ENCODE results near the gene ARFGEF3.
"Not testable (repeated sequence)": the region's sequence is repeated elsewhere in the genome, so short reads cannot be mapped to it uniquely, and the experiment has no call there.

Gene ARFGEF3

GRCh38 chr6:138349891-138350290 is 188.2 kb downstream of the ARFGEF3 start:
- TF ChIP-seq CTCF (IDR thresholded peaks at IDR 0.05; ENCODE audit: borderline replicate concordance, insufficient read depth, low read depth, low read length), result no peak
- H3K4me3 ChIP-seq (ENCODE audit: low read depth, low read length), result no peak overlapping the region

- no peak for TF ChIP-seq CTCF (IDR thresholded peaks at IDR 0.05; ENCODE audit: borderline replicate concordance, insufficient read depth, low read depth, low read length)
- H3K4me3 ChIP-seq (ENCODE audit: low read depth, low read length), result no peak overlapping the region
These were observed 196.2 kb downstream of the ARFGEF3 start for GRCh38 chr6:138357928-138358327.

- H3K4me3 ChIP-seq (ENCODE audit: low read depth, low read length), result not testable (repeated sequence)
These were observed 206.9 kb downstream of the ARFGEF3 start for GRCh38 chr6:138368684-138369083.

GRCh38 chr6:138370631-138371451 is 209.1 kb downstream of the ARFGEF3 start:
- TF ChIP-seq CTCF (IDR thresholded peaks at IDR 0.05; ENCODE audit: borderline replicate concordance, insufficient read depth, low read depth, low read length), result no peak
- no peak overlapping the region for H3K4me3 ChIP-seq (ENCODE audit: low read depth, low read length)

GRCh38 chr6:138371452-138371711 is 209.6 kb downstream of the ARFGEF3 start:
- no peak overlapping the region for H3K4me3 ChIP-seq (ENCODE audit: low read depth, low read length)
- TF ChIP-seq CTCF (IDR thresholded peaks at IDR 0.05; ENCODE audit: borderline replicate concordance, insufficient read depth, low read depth, low read length), result no peak

GRCh38 chr6:138371720-138372119 is 210.0 kb downstream of the ARFGEF3 start:
- no peak overlapping the region for H3K4me3 ChIP-seq (ENCODE audit: low read depth, low read length)
- TF ChIP-seq CTCF (IDR thresholded peaks at IDR 0.05; ENCODE audit: borderline replicate concordance, insufficient read depth, low read depth, low read length), result no peak

- TF ChIP-seq CTCF (IDR thresholded peaks at IDR 0.05; ENCODE audit: borderline replicate concordance, insufficient read depth, low read depth, low read length), result no peak
- H3K4me3 ChIP-seq (ENCODE audit: low read depth, low read length), result no peak overlapping the region
These were observed 211.1 kb downstream of the ARFGEF3 start for GRCh38 chr6:138372711-138373463.

Data from GM12875 (cell line).